ENCODE results near the gene AKAP6. TPM values are rescaled to one million over a fixed set of nuclear protein-coding genes. Genes with fewer than 3 reads are reported as not detected.

AKAP6 gene
- total RNA-seq, 1 experiment from 2014 or later, result 2.0 TPM

GRCh38 chr14:32329690-32330285 lies 690 bp downstream of the AKAP6 start:
- DNase-seq (ENCODE audit: low read depth), result no peak
- in situ Hi-C loops (cut with HindIII; ENCODE audit: low pct_unique_long_range_greater_than_20kb, low sequenced_read_pairs), result no loop called here

DNA sequence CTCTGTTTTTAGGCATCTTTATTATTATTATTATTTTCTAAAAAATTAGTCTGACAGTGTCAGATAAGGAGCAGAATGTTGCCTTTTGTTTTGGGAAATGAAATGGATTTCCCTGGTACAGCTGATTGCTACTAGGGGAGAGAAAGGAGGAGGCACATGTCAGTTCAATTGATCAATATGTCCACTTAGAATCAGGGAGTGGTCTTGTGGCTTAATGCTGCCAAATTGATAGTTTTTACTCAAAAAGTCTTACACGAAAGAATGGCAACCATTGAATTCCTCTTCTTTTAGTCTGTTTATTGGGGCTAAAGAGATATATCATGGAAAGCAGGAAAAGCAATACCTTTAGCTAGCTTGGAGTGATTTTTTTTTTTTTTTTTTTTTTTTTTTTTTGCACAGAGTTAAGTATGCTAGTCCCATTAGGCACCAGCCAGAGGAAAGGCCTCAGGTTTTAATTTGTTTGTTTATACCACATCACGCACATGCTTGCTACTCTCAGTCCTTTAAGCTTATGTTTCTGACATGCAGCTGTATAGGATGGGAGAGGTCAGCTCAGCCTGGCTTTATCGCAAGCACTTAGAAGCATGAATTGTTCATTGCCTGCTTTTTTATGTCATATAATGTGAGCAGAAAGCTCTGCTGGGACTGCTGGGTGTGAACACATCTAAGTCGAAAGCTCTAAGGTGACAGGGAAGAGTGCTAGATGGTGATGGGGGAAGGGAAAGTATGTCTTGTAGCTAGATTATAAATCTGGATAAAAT lies 1.4 kb downstream of the AKAP6 start:
- in situ Hi-C loops (cut with HindIII; ENCODE audit: low pct_unique_long_range_greater_than_20kb, low sequenced_read_pairs), result no loop called here
- no peak for DNase-seq (ENCODE audit: low read depth)

GRCh38 chr14:32331206-32331605 lies 2.1 kb downstream of the AKAP6 start:
- no peak for DNase-seq (ENCODE audit: low read depth)
- in situ Hi-C loops (cut with HindIII; ENCODE audit: low pct_unique_long_range_greater_than_20kb, low sequenced_read_pairs), result no loop called here

GRCh38 chr14:32332415-32333316 lies 3.6 kb downstream of the AKAP6 start:
- in situ Hi-C loops (cut with HindIII; ENCODE audit: low pct_unique_long_range_greater_than_20kb, low sequenced_read_pairs), result no loop called here
- no peak for DNase-seq (ENCODE audit: low read depth)

DNA sequence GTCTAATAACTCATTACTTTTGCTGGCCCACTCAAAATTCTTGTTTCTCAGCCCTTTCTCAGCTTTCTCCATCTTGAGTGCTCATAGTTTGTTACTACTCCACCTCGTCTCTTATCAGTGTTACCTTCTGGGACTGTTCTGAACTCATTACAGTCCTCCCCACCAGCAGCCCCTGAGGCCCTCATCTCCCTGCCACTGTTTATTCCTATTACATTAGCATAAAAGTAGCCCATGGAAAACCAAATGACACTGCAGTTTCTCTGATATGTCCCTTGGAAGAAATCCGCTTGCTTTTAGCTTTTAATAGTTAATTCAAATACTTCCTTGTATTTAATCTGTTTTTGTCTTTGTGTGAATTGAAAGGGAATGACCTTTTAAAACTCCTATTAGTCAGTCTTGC lies 7.6 kb downstream of the AKAP6 start:
- in situ Hi-C loops (cut with HindIII; ENCODE audit: low pct_unique_long_range_greater_than_20kb, low sequenced_read_pairs), result no loop called here
- no peak for DNase-seq (ENCODE audit: low read depth)

- no peak for DNase-seq (ENCODE audit: low read depth)
- in situ Hi-C loops (cut with HindIII; ENCODE audit: low pct_unique_long_range_greater_than_20kb, low sequenced_read_pairs), result no loop called here
Measured at GRCh38 chr14:32337759-32338158, 8.7 kb downstream of the AKAP6 start.

- in situ Hi-C loops (cut with HindIII; ENCODE audit: low pct_unique_long_range_greater_than_20kb, low sequenced_read_pairs), result no loop called here
- DNase-seq (ENCODE audit: low read depth), result no peak
Measured at GRCh38 chr14:32339188-32339587, 10.1 kb downstream of the AKAP6 start.

DNA sequence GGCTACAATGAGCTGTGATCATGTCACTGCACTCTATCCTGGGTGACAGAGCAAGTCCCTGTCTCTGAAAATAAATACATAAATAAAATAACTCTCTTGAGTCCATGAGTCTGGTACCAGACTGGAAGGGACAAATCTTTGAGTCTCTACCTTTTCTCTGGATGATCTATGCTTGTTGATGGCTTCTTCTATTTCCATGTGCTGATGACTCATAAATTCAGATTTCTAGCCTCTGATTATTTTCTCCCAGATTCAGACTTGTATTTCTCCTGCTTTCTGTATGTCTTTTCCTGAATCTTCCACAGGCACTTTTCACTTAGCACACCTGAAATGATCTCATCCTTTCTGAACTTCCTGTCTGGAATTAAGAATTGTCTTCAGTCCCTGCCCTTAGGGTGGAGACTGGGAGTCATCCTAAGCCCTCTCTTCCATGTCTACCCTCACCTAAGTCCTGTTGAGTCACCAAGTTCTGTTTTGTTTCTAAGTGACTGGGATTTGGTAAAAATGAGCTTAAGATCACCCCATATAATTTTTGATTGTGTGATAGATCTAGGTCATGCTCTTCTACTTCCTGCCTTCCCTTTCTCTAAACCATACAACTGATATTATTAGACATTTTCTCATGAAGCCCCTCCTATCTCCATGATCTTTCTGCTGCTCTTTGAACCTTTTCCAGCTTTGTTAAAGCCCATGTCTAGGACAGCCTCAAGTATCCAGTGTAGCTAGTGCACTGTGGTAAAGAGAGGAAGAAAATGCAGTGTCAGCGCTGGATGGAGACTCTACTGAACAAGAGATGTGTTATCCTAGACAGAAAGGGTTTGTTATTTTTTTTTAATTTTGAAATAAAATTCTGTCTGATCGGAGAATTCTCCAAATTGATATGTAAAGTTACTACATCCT lies 13.1 kb downstream of the AKAP6 start:
- in situ Hi-C loops (cut with HindIII; ENCODE audit: low pct_unique_long_range_greater_than_20kb, low sequenced_read_pairs), result no loop called here
- no peak for DNase-seq (ENCODE audit: low read depth)

- no peak for DNase-seq (ENCODE audit: low read depth)
- in situ Hi-C loops (cut with HindIII; ENCODE audit: low pct_unique_long_range_greater_than_20kb, low sequenced_read_pairs), result no loop called here
Measured at GRCh38 chr14:32342847-32343194, 13.7 kb downstream of the AKAP6 start.

DNA sequence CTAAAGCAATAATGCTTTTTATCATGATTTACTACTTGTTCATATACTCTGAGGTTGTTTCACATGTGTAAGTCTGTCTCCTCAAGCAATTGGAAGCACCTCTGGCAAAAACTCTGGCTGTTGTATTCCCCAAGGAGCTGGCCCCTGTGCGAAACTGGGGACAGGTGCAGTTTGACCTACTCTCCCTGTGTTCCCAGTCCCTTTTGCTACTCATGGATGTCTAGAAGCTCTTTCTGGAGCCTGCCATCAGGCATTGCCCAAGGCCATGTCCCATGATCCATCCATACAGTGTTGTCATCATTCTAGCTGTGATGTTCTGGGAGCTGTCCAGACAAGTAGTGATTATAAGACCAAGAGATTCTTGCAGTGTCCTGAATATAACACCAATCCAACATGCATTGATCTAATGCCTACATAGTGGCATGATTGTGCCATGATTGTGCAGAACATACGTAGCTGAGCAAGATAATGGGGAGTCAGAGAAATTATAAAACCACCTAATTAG lies 14.9 kb downstream of the AKAP6 start:
- in situ Hi-C loops (cut with HindIII; ENCODE audit: low pct_unique_long_range_greater_than_20kb, low sequenced_read_pairs), result no loop called here
- no peak for DNase-seq (ENCODE audit: low read depth)

DNA sequence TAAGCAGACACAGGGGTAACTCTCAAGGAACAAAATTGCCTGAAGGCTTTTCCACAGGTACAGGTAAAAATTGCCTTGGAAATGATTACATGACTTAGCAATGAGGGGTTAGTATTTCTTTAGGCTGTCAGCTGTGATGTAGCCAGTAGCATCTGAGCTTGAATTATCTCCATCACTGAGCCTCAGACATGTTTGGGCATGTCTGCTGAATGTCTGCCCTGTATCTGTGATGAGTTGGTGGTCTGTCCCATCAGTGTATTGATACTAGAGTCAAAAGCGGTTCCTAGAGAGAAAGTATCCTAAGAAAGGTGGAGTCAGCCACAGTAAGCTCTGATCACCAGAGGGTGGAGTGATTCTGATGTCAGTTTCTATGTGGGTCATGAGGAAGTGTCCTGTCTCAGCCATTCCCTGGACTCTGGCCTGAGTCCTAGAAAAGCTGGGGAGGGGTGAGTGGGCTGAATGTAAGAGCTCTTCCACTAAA lies 16.3 kb downstream of the AKAP6 start:
- in situ Hi-C loops (cut with HindIII; ENCODE audit: low pct_unique_long_range_greater_than_20kb, low sequenced_read_pairs), result no loop called here
- DNase-seq (ENCODE audit: low read depth), result no peak

DNA sequence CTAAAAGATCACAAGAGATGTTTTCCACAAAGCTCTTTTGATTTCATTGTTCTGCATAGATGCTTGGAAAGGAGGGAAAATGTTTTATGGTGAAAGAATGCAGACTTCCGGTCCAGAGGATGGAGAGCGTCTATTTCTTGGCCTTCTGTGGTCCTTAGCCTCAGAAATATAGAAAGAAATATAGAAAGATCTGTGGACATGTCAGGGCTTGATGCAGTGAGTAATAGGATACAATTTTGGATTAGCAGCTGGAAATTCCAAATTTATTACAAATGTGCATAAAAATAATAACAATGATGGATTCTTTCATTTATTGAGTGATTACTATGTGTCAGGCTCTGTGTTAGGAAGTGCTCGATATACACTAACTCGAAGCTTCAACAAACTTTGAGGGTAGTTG lies 20.2 kb downstream of the AKAP6 start:
- in situ Hi-C loops (cut with HindIII; ENCODE audit: low pct_unique_long_range_greater_than_20kb, low sequenced_read_pairs), result no loop called here
- no peak for DNase-seq (ENCODE audit: low read depth)

DNA sequence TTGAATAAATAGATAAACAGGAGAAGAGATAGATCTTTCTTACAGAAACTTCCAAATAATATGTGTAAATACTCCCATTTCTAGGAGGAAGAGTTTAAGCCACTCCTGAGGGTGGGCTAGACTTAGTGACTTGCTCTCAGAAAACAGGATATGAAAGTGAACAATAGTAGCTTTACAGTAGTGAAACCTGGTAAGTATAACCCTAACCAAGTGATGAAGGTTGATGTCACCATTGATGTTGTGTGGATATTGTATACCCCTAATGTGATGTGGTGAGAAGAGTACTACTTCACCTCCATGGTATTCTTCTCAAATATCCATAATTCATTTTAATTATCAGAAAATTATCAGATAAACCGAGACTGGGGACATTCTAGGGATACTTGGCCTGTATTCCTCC lies 20.9 kb downstream of the AKAP6 start:
- in situ Hi-C loops (cut with HindIII; ENCODE audit: low pct_unique_long_range_greater_than_20kb, low sequenced_read_pairs), result no loop called here
- DNase-seq (ENCODE audit: low read depth), result no peak

DNA sequence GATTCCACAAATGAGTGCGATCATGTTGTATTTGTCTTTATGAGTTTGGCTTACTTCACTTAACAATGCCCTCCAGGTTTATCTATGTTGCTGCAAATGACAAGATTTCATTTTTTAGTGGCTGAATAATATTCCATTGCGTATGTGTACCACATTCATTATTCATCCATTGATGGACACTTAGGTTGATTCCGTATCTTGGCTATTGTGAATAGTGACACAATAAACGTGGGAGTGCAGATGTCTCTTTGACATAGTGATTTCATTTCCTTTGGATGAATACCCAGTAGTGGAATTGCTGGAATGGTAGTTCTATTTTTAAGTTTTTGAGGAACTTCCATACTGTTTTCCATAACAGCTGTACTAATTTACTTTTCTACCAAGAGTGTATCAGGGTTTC lies 23.5 kb downstream of the AKAP6 start:
- no peak for DNase-seq (ENCODE audit: low read depth)
- in situ Hi-C loops (cut with HindIII; ENCODE audit: low pct_unique_long_range_greater_than_20kb, low sequenced_read_pairs), result no loop called here

DNA sequence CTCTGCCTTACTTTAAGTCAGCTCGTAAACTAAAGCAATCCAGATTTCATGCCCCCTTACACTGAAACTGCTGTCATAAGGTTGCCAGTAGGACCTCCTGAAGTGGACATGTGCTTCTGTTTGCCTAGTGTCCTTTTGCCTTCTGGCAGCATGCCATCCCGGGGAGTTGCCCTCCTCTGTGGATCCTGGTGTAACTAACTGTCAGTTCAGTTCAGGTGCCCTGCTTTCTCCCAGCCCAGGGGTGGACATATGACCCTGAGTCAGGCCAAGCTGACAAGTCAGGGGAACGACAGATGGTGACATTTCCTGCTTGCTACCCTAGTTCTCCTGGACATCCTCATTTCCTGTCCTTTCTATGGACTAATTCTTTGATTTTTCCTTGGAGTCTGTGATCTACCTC lies 25.6 kb downstream of the AKAP6 start:
- no peak for DNase-seq (ENCODE audit: low read depth)
- in situ Hi-C loops (cut with HindIII; ENCODE audit: low pct_unique_long_range_greater_than_20kb, low sequenced_read_pairs), result no loop called here

- in situ Hi-C loops (cut with HindIII; ENCODE audit: low pct_unique_long_range_greater_than_20kb, low sequenced_read_pairs), result no loop called here
- DNase-seq (ENCODE audit: low read depth), result no peak
Measured at GRCh38 chr14:32358781-32359180, 29.7 kb downstream of the AKAP6 start.

- no peak for DNase-seq (ENCODE audit: low read depth)
- in situ Hi-C loops (cut with HindIII; ENCODE audit: low pct_unique_long_range_greater_than_20kb, low sequenced_read_pairs), result no loop called here
Measured at GRCh38 chr14:32361674-32362073, 32.6 kb downstream of the AKAP6 start.

- no peak for DNase-seq (ENCODE audit: low read depth)
- in situ Hi-C loops (cut with HindIII; ENCODE audit: low pct_unique_long_range_greater_than_20kb, low sequenced_read_pairs), result no loop called here
Measured at GRCh38 chr14:32363761-32364160, 34.7 kb downstream of the AKAP6 start.

All from Caki2 (cell line).